Measurements from ENCODE around the gene NEK11. TPM values are rescaled to one million over a fixed set of nuclear protein-coding genes. Genes with fewer than 3 reads are reported as not detected.
A peak's percentile ranks its signal among the peaks of the same experiment; 100 is the strongest.

Gene NEK11
- total RNA-seq, 1 donor from 2014 or later: 1.3 TPM

- intact Hi-C loops (cut with micrococcal nuclease): no loop called here
- Histone ChIP-seq H3K27me3 (ENCODE audit: low read depth) (no peaks in the 10 kb centered on the region), H3K4me1 (peaks cover 15% of the 10 kb centered on the region), H3K36me3 (no peaks in the 10 kb centered on the region), H3K27ac (replicated peaks) (no peak overlapping the region), H3K9me3 (replicated peaks) (no peaks in the 10 kb centered on the region), H3K4me3 (no peak overlapping the region)
- TF ChIP-seq, protein P1, sequence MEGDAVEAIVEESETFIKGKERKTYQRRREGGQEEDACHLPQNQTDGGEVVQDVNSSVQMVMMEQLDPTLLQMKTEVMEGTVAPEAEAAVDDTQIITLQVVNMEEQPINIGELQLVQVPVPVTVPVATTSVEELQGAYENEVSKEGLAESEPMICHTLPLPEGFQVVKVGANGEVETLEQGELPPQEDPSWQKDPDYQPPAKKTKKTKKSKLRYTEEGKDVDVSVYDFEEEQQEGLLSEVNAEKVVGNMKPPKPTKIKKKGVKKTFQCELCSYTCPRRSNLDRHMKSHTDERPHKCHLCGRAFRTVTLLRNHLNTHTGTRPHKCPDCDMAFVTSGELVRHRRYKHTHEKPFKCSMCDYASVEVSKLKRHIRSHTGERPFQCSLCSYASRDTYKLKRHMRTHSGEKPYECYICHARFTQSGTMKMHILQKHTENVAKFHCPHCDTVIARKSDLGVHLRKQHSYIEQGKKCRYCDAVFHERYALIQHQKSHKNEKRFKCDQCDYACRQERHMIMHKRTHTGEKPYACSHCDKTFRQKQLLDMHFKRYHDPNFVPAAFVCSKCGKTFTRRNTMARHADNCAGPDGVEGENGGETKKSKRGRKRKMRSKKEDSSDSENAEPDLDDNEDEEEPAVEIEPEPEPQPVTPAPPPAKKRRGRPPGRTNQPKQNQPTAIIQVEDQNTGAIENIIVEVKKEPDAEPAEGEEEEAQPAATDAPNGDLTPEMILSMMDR (IDR thresholded peaks at IDR 0.05; ENCODE audit: borderline replicate concordance): no peak
- no peak for DNase-seq
These were observed 189.7 kb downstream of the NEK11 start for GRCh38 chr3:131216330-131216729.

GRCh38 chr3:131216801-131217200 lies 190.1 kb downstream of the NEK11 start:
- H3K27me3 ChIP-seq (ENCODE audit: low read depth): no peaks in the 10 kb centered on the region
- H3K27ac ChIP-seq (replicated peaks): peak overlapping the region; percentile 21
- no peak overlapping the region for H3K4me3 ChIP-seq
- TF ChIP-seq, protein P1 (IDR thresholded peaks at IDR 0.05; ENCODE audit: borderline replicate concordance): no peak
- intact Hi-C loops (cut with micrococcal nuclease): no loop called here
- H3K36me3 ChIP-seq: no peaks in the 10 kb centered on the region
- no peak for DNase-seq
- H3K4me1 ChIP-seq: peaks cover 15% of the 10 kb centered on the region
- H3K9me3 ChIP-seq (replicated peaks): no peaks in the 10 kb centered on the region

DNA sequence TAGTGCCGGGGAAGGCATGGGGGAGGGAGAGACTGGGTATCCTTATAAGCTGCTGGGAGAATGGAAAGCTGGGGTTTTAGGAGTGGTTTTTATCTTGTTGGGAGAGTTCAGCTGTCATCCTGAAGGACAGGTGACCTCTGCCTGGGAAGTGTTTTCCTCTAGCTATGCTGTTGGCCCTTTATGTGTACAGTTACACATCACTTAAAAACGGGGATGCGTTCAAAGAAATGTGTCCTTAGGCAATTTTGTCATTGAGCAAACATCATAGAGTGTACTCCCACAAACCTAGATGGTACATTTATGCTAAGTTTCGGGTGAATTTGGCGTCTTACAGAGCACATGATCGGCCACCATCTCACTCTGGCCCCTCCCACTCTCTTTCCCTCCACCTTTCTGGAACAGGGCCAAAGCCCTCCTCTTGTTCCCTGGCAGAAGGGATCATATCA lies 190.6 kb downstream of the NEK11 start:
- Histone ChIP-seq H3K9me3 (replicated peaks) (no peaks in the 10 kb centered on the region), H3K4me1 (peaks cover 15% of the 10 kb centered on the region), H3K36me3 (no peaks in the 10 kb centered on the region), H3K27ac (replicated peaks) (peak overlapping the region; percentile 21), H3K4me3 (no peak overlapping the region), H3K27me3 (ENCODE audit: low read depth) (no peaks in the 10 kb centered on the region)
- intact Hi-C loops (cut with micrococcal nuclease): no loop called here
- DNase-seq: no peak
- TF ChIP-seq, protein P1 (IDR thresholded peaks at IDR 0.05; ENCODE audit: borderline replicate concordance): no peak

DNA sequence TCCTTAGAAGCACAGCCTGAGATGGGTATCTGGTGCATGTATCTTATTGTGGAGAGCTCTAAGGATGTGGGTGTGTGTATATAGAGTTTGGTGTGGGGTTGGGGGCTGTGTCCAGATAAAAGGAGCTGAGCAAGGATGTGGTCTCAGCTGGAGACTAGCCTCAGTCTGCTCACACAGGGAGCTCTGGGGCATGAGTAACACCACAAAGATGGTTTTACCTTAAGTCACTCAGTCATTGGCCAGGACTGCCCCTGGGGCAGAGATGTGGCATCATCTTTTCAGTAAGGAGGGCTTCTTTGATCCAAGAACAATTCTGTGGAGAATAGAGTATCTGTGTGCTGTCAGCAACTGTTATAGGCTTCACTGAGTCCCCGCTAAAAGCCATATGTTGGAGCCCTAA lies 191.5 kb downstream of the NEK11 start:
- Histone ChIP-seq H3K9me3 (replicated peaks) (no peaks in the 10 kb centered on the region), H3K36me3 (no peaks in the 10 kb centered on the region), H3K4me3 (no peak overlapping the region), H3K27ac (replicated peaks) (no peak overlapping the region), H3K4me1 (peaks cover 15% of the 10 kb centered on the region), H3K27me3 (ENCODE audit: low read depth) (no peaks in the 10 kb centered on the region)
- TF ChIP-seq, protein P1 (IDR thresholded peaks at IDR 0.05; ENCODE audit: borderline replicate concordance): no peak
- DNase-seq: no peak
- intact Hi-C loops (cut with micrococcal nuclease): no loop called here

- Histone ChIP-seq H3K27ac (replicated peaks) (no peak overlapping the region), H3K36me3 (no peaks in the 10 kb centered on the region), H3K27me3 (ENCODE audit: low read depth) (no peaks in the 10 kb centered on the region), H3K4me1 (peaks cover 11% of the 10 kb centered on the region), H3K4me3 (no peak overlapping the region), H3K9me3 (replicated peaks) (no peaks in the 10 kb centered on the region)
- intact Hi-C loops (cut with micrococcal nuclease): no loop called here
- no peak for DNase-seq
- TF ChIP-seq, protein P1 (IDR thresholded peaks at IDR 0.05; ENCODE audit: borderline replicate concordance): no peak
These were observed 195.1 kb downstream of the NEK11 start for GRCh38 chr3:131221731-131222130.

GRCh38 chr3:131222599-131222998 lies 195.9 kb downstream of the NEK11 start:
- Histone ChIP-seq H3K4me1 (peaks cover 2% of the 10 kb centered on the region), H3K9me3 (replicated peaks) (no peaks in the 10 kb centered on the region), H3K27me3 (ENCODE audit: low read depth) (no peaks in the 10 kb centered on the region), H3K27ac (replicated peaks) (no peak overlapping the region), H3K4me3 (no peak overlapping the region), H3K36me3 (no peaks in the 10 kb centered on the region)
- TF ChIP-seq, protein P1 (IDR thresholded peaks at IDR 0.05; ENCODE audit: borderline replicate concordance): no peak
- intact Hi-C loops (cut with micrococcal nuclease): no loop called here
- no peak for DNase-seq

Measured in left ventricle myocardium inferior (tissue), 1 donor.